ENCODE data around the gene PTPRK.

Gene PTPRK

GRCh38 chr6:128174724-128175123 lies 345.7 kb downstream of the PTPRK start:
- Histone ChIP-seq H3K27ac (ENCODE audit: low read depth, low read length, poor library complexity, severe bottlenecking) (no peak overlapping the region), H2AFZ (ENCODE audit: low read length) (no peak overlapping the region), H3K4me2 (ENCODE audit: low read length) (no peak overlapping the region), H3K4me3 (ENCODE audit: low read depth, low read length, poor library complexity, severe bottlenecking) (no peak overlapping the region), H3K27me3 (ENCODE audit: insufficient read depth, low read length) (no peaks in the 10 kb centered on the region), H3K79me2 (ENCODE audit: insufficient read depth, low read length) (no peaks in the 10 kb centered on the region), H3K9me3 (ENCODE audit: low read length) (no peaks in the 10 kb centered on the region), H3K4me1 (ENCODE audit: insufficient read depth, low read length, severe bottlenecking) (no peaks in the 10 kb centered on the region), H3K36me3 (ENCODE audit: insufficient read depth, low read length) (no peaks in the 10 kb centered on the region), H4K20me1 (ENCODE audit: insufficient read depth, low read length) (no peaks in the 10 kb centered on the region), H3K9me2 (ENCODE audit: low read depth, low read length) (no peaks in the 10 kb centered on the region), H3F3A (ENCODE audit: insufficient read depth, low read length) (no peaks in the 10 kb centered on the region), H3K9ac (ENCODE audit: low read length) (no peak overlapping the region)
- TF ChIP-seq, protein P1, sequence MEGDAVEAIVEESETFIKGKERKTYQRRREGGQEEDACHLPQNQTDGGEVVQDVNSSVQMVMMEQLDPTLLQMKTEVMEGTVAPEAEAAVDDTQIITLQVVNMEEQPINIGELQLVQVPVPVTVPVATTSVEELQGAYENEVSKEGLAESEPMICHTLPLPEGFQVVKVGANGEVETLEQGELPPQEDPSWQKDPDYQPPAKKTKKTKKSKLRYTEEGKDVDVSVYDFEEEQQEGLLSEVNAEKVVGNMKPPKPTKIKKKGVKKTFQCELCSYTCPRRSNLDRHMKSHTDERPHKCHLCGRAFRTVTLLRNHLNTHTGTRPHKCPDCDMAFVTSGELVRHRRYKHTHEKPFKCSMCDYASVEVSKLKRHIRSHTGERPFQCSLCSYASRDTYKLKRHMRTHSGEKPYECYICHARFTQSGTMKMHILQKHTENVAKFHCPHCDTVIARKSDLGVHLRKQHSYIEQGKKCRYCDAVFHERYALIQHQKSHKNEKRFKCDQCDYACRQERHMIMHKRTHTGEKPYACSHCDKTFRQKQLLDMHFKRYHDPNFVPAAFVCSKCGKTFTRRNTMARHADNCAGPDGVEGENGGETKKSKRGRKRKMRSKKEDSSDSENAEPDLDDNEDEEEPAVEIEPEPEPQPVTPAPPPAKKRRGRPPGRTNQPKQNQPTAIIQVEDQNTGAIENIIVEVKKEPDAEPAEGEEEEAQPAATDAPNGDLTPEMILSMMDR (IDR thresholded peaks at IDR 0.05; ENCODE audit: low read length): no peak
- no peak for TF ChIP-seq EZH2 (IDR thresholded peaks at IDR 0.05; ENCODE audit: borderline replicate concordance, low read length)

- H3K9ac ChIP-seq (ENCODE audit: low read length): no peak overlapping the region
- no peak overlapping the region for H2AFZ ChIP-seq (ENCODE audit: low read length)
- no peak overlapping the region for H3K4me2 ChIP-seq (ENCODE audit: low read length)
- H3K27me3 ChIP-seq (ENCODE audit: insufficient read depth, low read length): no peaks in the 10 kb centered on the region
- no peaks in the 10 kb centered on the region for H3K9me3 ChIP-seq (ENCODE audit: low read length)
- TF ChIP-seq, protein P1 (IDR thresholded peaks at IDR 0.05; ENCODE audit: low read length): no peak
- no peaks in the 10 kb centered on the region for H3K79me2 ChIP-seq (ENCODE audit: insufficient read depth, low read length)
- H4K20me1 ChIP-seq (ENCODE audit: insufficient read depth, low read length): no peaks in the 10 kb centered on the region
- no peaks in the 10 kb centered on the region for H3F3A ChIP-seq (ENCODE audit: insufficient read depth, low read length)
- H3K27ac ChIP-seq (ENCODE audit: low read depth, low read length, poor library complexity, severe bottlenecking): no peak overlapping the region
- H3K9me2 ChIP-seq (ENCODE audit: low read depth, low read length): no peaks in the 10 kb centered on the region
- no peaks in the 10 kb centered on the region for H3K4me1 ChIP-seq (ENCODE audit: insufficient read depth, low read length, severe bottlenecking)
- H3K4me3 ChIP-seq (ENCODE audit: low read depth, low read length, poor library complexity, severe bottlenecking): no peak overlapping the region
- H3K36me3 ChIP-seq (ENCODE audit: insufficient read depth, low read length): no peaks in the 10 kb centered on the region
Measured at GRCh38 chr6:128172752-128173682, 347.4 kb downstream of the PTPRK start.

DNA sequence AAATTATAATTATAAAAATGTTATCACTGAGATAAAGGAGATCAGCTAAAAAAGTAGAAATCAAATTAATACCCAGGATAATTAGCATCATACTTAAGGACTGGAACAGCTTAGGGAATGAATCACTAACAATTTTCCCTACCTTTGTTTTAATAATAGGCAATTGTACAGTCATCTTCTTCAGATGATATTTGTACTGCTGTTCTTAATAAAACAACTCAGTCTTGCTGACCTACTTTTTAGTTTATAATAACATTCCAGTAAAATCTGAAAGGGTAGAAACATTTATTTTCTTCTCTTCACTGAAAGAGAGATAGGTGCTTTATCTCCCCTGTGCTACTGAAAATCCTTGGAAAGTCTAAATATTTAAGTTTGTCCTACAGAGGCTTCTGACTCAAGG lies 348.3 kb downstream of the PTPRK start:
- Histone ChIP-seq H4K20me1 (ENCODE audit: insufficient read depth, low read length) (no peaks in the 10 kb centered on the region), H3K27ac (ENCODE audit: low read depth, low read length, poor library complexity, severe bottlenecking) (no peak overlapping the region), H3K9me2 (ENCODE audit: low read depth, low read length) (no peaks in the 10 kb centered on the region), H3K36me3 (ENCODE audit: insufficient read depth, low read length) (no peaks in the 10 kb centered on the region), H3K9me3 (ENCODE audit: low read length) (no peaks in the 10 kb centered on the region), H2AFZ (ENCODE audit: low read length) (no peak overlapping the region), H3K27me3 (ENCODE audit: insufficient read depth, low read length) (no peaks in the 10 kb centered on the region), H3F3A (ENCODE audit: insufficient read depth, low read length) (no peaks in the 10 kb centered on the region), H3K4me1 (ENCODE audit: insufficient read depth, low read length, severe bottlenecking) (no peaks in the 10 kb centered on the region), H3K4me2 (ENCODE audit: low read length) (no peak overlapping the region), H3K9ac (ENCODE audit: low read length) (no peak overlapping the region), H3K79me2 (ENCODE audit: insufficient read depth, low read length) (no peaks in the 10 kb centered on the region), H3K4me3 (ENCODE audit: low read depth, low read length, poor library complexity, severe bottlenecking) (no peak overlapping the region)
- TF ChIP-seq, protein P1 (IDR thresholded peaks at IDR 0.05; ENCODE audit: low read length): no peak
